ENCODE results near the gene ASCC1.

ASCC1 gene

DNA sequence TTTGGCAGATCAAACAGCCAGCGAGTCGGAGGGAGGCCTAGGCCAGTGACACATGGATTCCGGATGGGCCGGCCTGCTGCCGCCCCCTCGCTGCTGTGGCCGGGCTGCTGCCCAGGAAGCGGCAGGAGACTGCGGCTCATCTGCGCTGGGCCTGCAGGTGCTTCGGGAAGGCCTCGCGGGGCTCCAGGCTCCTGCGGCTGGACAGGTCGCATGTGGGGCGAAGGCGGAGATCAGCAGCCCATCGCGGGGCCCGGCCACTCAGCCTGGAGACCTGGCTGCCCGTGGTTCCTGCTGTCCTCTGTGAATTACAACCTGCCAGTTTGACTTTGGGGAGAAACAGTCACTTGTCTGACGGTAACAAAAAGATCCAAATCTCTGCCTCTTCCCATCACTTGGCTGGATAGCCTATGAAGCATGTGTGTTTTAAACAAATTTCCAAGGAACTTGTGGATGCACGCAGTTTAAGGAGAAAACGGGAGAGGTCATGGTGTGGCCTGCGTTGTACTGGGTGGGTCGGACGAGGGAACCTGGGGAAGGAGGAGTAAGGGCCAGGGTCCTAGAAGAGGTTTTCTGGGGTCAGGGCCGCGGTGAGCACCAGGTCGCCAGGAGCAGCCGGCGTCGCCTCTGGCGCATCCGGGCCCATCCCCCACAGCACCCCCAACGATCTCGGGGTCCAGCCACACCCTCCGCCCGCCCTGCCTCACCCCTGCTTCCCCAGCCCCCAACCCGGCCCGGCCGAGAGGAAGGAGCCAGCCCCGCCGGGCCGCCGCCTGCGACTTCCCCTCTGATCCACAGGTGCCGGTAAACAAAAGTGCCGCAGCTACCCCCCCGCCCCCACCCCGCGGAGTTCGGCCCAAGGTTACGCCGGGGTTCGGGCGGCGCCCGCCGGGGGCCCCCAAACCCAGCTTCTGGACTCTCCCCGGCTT, 129.3 kb downstream of the ASCC1 start:
- DNase-seq (ENCODE audit: low read depth in 2 of 2, low spot score in 1 of 2), result peak in 1 of 2 donors; percentile 36

DNA sequence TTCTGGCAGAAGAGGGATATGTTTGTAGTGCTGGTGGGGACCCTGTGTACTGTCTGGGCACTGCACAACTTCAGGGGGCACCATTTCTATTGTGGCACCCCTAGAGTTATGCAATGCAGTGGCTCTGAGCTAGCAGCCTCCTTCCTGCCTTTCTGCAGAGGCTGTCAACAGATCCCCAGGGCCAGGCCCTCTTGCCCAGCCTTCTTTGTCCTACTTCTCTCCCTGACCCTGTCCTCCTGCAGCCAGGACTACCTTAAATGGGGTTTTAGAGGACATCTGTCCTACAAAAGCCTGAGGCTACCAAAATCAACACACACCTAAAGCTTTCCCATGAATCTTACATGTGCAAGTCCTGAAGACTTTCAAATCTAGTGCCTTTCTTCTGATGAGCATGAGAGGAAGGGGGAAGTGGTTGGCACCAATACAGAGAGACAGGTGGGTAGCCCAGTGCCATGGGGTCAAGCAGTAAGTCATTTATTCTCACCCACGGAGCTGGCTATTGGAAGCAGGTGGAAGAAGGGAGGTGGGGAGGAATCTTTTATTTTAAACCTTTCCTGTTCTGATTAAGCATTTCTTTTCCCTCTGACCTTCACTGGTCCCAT, 130.1 kb downstream of the ASCC1 start:
- DNase-seq (ENCODE audit: low read depth in 2 of 2, low spot score in 1 of 2), result no peak

- no peak for DNase-seq (ENCODE audit: low read depth in 2 of 2, low spot score in 1 of 2)
Observed at GRCh38 chr10:72085166-72085565, 130.9 kb downstream of the ASCC1 start.

GRCh38 chr10:72083790-72084459, 132.2 kb downstream of the ASCC1 start:
- peak in 1 of 2 donors; percentile 39 for DNase-seq (ENCODE audit: low read depth in 2 of 2, low spot score in 1 of 2)

DNA sequence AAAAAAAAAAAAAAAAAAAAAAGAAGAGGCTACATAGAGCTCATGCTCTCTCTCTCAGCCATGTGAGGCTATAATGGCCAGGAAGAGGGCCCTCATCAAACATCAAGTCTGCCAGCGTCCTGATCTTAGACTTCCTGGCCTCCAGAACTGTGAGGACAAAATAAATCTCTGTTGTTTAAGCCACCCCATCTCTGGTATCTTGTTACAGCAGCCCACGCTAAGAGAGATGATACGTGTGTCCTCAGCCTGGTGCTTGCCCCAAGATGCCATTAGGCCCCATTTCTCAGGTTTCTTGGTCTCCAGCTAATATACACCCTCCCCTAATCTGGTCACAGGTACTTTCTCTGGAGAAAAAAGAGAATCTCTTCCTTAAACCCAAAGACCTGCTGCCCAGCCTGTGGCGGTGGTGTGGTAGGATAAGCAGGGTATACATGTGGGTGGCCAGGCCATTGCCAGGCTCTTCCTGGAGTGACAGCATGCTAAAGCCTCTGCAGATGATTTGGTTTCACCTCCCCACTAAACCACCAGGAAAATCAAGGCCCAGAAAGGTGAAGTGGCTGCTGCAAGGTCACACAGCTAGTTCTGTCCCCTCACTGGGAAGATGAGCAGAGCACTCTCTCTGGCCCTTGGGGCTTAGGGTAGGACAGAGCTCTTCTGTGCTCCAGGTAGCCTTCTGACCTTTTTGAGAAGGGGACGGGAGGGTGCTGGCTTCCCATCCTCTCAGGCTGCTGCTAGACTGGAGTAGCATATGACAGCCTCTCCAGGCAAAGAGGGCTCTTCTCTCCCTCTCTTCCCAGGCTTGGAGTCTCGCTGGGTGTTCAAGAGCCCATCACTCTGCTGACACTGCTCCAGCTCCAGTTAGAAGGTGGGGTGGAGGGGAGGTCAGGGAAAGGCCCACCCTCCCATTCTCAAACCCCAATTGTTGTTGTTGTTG, 133.0 kb downstream of the ASCC1 start:
- no peak for DNase-seq (ENCODE audit: low read depth in 2 of 2, low spot score in 1 of 2)

- DNase-seq (ENCODE audit: low read depth in 2 of 2, low spot score in 1 of 2), result no peak
Observed at GRCh38 chr10:72081772-72082590, 134.1 kb downstream of the ASCC1 start.

- no peak for DNase-seq (ENCODE audit: low read depth in 2 of 2, low spot score in 1 of 2)
Observed at GRCh38 chr10:72081210-72081609, 134.9 kb downstream of the ASCC1 start.

DNA sequence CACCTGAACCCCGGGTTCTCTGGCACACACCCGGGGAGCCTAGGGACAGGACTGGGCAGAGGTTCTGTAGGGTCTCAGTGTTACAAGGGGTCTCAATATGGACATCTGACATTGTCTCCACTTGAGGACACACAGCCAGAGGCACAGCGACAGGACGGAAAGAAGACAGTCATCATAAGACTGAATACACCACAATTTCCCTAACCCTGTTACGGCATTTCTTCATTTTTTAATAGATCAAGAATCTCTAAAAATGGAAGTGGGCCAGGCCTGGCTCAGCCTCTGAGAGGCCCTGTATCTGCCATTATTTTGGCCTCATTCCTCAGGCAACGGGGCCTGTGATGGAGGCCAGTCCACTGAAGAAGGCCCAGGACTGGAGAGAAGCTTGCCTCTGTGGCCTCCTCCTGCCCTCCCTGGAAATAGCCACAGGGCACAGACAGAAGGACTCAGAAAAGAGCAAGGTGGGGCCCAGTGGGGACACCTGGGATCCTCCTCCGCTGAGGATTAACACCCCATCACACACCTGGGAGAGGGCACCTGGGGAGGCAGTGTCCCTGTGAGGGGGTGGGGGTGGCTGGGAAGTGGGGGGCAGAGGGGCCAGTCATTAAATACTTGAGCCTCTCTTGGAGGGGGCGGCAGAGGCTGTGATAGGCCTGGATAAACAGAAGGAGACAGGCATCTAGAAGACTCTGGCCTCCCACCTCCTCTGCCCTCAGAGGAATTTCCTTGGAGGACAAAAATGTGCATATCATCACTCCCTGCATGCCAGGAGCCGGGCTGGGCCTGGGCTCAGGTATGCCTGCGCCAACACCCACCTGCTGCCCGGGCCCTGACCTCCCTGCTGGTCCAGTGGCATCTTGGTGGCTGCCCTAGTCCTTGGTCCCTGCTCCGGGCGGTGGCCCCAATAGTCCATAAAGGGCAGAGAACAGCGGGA, 135.8 kb downstream of the ASCC1 start:
- no peak for DNase-seq (ENCODE audit: low read depth in 2 of 2, low spot score in 1 of 2)

- peak in 1 of 2 donors; percentile 66 for DNase-seq (ENCODE audit: low read depth in 2 of 2, low spot score in 1 of 2)
Observed at GRCh38 chr10:72079356-72079755, 136.7 kb downstream of the ASCC1 start.

DNA sequence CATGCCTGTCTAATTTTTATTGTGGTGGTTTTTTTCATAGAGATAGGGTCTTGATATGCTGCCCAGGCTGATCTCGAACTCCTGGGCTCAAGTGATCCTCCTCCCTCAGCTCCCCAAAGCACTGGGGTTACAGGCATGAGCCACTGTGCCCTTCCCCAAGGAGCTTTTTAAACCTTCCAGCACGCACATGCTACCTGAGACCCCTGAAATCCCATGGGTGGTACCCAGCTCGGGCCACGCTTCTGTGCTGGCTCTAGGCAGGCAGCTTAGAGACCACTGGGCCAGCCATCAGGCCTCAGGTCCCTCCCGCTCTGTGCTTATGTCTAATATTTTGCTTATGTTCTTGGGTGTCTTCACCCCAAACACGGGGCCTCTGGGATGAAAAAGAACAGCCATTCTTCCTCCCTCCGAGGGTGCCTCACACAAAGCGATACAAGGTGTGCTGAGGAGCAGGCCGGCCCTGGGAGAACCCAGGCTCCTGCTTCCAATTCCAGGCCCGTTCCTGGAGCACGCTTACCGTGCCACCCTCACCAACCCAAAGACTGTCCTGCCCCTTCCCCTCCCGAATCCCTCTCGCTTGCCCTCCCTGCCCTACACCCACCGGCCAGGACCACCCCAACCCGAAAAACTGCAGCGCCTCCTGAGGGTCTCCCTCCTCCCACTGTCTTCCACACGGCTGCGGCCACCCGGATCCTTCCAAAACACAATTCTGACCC, 138.6 kb downstream of the ASCC1 start:
- no peak for DNase-seq (ENCODE audit: low read depth in 2 of 2, low spot score in 1 of 2)

GRCh38 chr10:72076756-72077155, 139.3 kb downstream of the ASCC1 start:
- DNase-seq (ENCODE audit: low read depth in 2 of 2, low spot score in 1 of 2), result no peak

- DNase-seq (ENCODE audit: low read depth in 2 of 2, low spot score in 1 of 2), result peak in 1 of 2 donors; percentile 29
Observed at GRCh38 chr10:72075376-72076115, 140.5 kb downstream of the ASCC1 start.

- DNase-seq (ENCODE audit: low read depth in 2 of 2, low spot score in 1 of 2), result no peak
Observed at GRCh38 chr10:72074574-72075375, 141.3 kb downstream of the ASCC1 start.

- DNase-seq (ENCODE audit: low read depth in 2 of 2, low spot score in 1 of 2), result no peak
Observed at GRCh38 chr10:72073708-72074573, 142.1 kb downstream of the ASCC1 start.

- no peak for DNase-seq (ENCODE audit: low read depth in 2 of 2, low spot score in 1 of 2)
Observed at GRCh38 chr10:72072639-72073038, 143.4 kb downstream of the ASCC1 start.

GRCh38 chr10:72072046-72072445, 144.0 kb downstream of the ASCC1 start:
- DNase-seq (ENCODE audit: low read depth in 2 of 2, low spot score in 1 of 2), result no peak
